Femur (tissue), 1 donor: Measurements from ENCODE around the gene CLEC9A.

ENCODE experiments used
- DNase-seq: peaks from one replicate; pipeline ENCODE4 v3.0.0-alpha.2; 2017

Gene CLEC9A

DNA sequence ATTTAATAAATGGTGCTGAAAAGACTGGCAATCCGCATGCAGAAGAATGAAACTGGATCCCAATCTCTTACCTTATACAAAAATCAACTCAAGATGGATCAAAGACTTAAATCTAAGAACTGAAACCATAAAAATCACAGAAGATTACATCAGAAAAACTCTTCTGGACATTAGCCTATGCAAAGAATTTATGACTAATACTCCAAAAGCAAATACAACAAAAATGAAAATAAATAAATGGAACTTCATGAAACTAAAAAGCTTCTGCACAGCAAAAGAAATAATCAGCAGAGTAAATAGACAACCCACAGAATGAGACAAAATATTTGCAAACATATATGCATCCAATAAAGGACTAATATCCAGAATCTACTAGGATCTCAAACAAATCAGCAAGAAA, 82.6 kb downstream of the CLEC9A start:
- no peak for DNase-seq

DNA sequence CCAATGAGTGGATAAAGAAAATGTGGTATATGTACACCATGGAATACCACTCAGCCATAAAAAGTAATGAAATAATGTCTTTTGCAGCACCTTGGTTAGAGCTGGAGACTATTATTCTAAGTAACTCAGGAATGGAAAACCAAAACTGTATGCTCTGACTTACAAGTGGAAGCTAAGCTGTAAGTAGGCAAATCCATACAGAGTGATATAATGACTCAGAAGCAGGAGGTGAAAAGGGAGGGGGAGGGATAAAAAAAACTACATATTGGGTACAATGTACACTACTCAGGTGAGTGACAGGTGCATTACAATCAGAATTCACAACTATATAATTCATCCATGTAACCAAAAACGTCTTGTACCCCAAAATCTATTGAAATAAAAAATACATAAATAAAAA, 83.4 kb downstream of the CLEC9A start:
- DNase-seq, result no peak

DNA sequence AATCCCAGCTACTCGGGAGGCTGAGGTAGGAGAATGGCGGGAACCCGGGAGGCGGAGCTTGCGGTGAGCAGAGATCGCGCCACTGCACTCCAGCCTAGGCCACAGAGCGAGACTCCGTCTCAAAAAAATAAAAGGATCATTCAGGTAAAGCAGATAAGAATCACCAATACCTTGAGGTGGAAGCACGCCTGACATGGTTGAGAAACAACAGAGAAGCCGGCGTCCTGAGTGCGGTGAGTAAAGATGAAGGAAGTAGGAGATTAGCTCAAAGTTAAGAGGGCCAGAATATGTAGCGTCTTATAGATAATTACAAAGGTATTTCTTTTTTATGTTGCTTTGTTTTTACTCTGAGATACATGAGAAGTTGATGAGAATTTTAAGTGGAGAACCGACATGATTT, 84.8 kb downstream of the CLEC9A start:
- no peak for DNase-seq
